Ascending aorta (tissue), 2 donors: ENCODE measurements around the gene THEM5. TPM values are rescaled to one million over a fixed set of nuclear protein-coding genes. Genes with fewer than 3 reads are reported as not detected.

ENCODE experiments used
- DNase-seq, 2 donors: peaks; one replicate each; pipeline ENCODE4 v3.0.0-alpha.2; 2019; ENCODE audit warnings: low spot score in 2 of 2
- H3K27ac ChIP-seq, 2 donors: fragments of 200-600 bp; sonication (generic); one replicate each; pipeline ENCODE4 v1.5.1; 2016 to 2017; ENCODE audit warnings: mild to moderate bottlenecking in 1 of 2
- H3K27me3 ChIP-seq: fragments of 200-600 bp; sonication (generic); one replicate; pipeline ENCODE4 v1.5.1; 2017
- H3K36me3 ChIP-seq, 2 donors: fragments of 200-600 bp; sonication (generic); one replicate each; pipeline ENCODE4 v1.5.1; 2016
- H3K4me1 ChIP-seq, 2 donors: fragments of 200-600 bp; sonication (generic); one replicate each; pipeline ENCODE4 v1.5.1; 2016 to 2017; ENCODE audit warnings: mild to moderate bottlenecking in 1 of 2
- H3K4me3 ChIP-seq, 2 donors: fragments of 200-600 bp; sonication (generic); one replicate each; pipeline ENCODE4 v1.5.1; 2016 to 2017; ENCODE audit warnings: mild to moderate bottlenecking in 1 of 2
- H3K9me3 ChIP-seq, 2 donors: fragments of 200-600 bp; sonication (generic); one replicate each; pipeline ENCODE4 v1.5.1; 2016
- intact Hi-C: fragments of 100-400 bp; cut with DNase I; formaldehyde crosslinking; loops from one replicate; pipeline ENCODE4 v1.15.1; 2023
- total RNA-seq: library from RNA; depleted of rRNA; stranded (reverse); fragments of >200 nt; gene quantifications from one replicate; pipeline ENCODE4 v1.1.0, GENCODE V29; 2016
- TF ChIP-seq, protein P1 (sequence below), 3 experiments: fragments of 200-600 bp in 2 of 3; fragments of 450-650 bp in 1 of 3; sonication (generic) in 2 of 3; IDR thresholded peaks; one replicate each; pipeline ENCODE4 v1.5.1; 2016 to 2019; ENCODE audit warnings: antibody characterized with exemption in 3 of 3, mild to moderate bottlenecking in 1 of 3, moderate library complexity in 1 of 3

The THEM5 gene
- total RNA-seq, 1 donor from 2014 or later, result not detected

DNA sequence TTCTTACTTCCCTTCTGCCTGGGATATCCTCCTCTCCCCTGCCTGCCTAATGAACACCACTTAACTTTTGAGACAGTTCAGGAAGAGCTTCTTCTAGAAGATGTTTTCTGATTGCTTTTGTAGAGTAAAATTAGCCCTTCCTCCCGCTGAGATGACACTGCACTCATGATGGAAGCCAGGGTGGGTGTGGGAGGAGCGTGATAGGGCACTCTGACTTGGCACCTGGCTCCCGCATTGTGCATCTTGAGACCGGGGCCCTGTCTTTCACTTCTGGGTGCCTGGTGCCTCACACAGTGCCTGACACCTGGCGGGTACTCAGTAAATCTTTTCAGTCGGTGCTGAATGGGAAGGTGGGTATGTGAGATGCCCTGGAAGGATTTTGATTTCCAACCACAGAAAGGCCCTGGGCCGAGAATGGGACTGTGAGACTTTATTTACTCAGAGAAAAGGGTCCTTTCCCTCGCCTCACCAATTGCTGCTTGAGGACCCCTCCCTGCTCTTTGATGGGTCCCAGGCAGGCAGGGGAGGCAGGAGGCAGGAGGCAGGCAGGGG, 6.8 kb downstream of the THEM5 start:
- Histone ChIP-seq H3K36me3 (no peaks in the 10 kb centered on the region), H3K27ac (no peak overlapping the region), H3K4me3 (no peak overlapping the region), H3K9me3 (no peaks in the 10 kb centered on the region), H3K4me1 (no peaks in the 10 kb centered on the region), H3K27me3 (no peaks in the 10 kb centered on the region)
- intact Hi-C loops, result no loop called here
- TF ChIP-seq, protein P1, sequence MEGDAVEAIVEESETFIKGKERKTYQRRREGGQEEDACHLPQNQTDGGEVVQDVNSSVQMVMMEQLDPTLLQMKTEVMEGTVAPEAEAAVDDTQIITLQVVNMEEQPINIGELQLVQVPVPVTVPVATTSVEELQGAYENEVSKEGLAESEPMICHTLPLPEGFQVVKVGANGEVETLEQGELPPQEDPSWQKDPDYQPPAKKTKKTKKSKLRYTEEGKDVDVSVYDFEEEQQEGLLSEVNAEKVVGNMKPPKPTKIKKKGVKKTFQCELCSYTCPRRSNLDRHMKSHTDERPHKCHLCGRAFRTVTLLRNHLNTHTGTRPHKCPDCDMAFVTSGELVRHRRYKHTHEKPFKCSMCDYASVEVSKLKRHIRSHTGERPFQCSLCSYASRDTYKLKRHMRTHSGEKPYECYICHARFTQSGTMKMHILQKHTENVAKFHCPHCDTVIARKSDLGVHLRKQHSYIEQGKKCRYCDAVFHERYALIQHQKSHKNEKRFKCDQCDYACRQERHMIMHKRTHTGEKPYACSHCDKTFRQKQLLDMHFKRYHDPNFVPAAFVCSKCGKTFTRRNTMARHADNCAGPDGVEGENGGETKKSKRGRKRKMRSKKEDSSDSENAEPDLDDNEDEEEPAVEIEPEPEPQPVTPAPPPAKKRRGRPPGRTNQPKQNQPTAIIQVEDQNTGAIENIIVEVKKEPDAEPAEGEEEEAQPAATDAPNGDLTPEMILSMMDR (IDR thresholded peaks at IDR 0.05), result no peak
- DNase-seq, result no peak

DNA sequence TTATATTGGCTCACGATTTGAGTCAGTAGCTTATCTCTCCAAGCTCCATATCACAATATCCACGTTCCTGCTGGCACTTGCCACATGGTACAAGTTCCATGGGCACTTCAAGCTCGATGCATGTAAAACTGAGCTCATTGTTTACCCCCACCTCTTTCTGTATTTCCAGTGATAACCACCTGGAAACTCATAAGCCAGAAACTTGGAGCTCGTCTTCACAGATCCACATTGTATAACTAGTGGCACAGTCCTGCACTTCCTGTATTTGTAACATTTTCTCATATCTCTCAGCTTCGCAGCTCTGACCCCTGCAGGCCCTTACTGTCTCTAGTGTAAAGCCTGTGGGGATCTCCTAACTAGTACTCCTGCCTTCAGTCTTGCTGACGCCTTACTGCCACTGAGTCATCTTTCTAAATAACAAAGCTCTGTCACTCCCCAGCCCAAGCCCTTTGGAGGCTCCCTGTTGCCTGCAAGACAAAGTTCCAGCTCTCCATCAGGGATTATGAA, 7.4 kb downstream of the THEM5 start:
- Histone ChIP-seq H3K27me3 (no peaks in the 10 kb centered on the region), H3K36me3 (no peaks in the 10 kb centered on the region), H3K4me1 (no peaks in the 10 kb centered on the region), H3K4me3 (no peak overlapping the region), H3K27ac (no peak overlapping the region), H3K9me3 (no peaks in the 10 kb centered on the region)
- intact Hi-C loops, result no loop called here
- DNase-seq, result no peak
- TF ChIP-seq, protein P1 (IDR thresholded peaks at IDR 0.05), result no peak

DNA sequence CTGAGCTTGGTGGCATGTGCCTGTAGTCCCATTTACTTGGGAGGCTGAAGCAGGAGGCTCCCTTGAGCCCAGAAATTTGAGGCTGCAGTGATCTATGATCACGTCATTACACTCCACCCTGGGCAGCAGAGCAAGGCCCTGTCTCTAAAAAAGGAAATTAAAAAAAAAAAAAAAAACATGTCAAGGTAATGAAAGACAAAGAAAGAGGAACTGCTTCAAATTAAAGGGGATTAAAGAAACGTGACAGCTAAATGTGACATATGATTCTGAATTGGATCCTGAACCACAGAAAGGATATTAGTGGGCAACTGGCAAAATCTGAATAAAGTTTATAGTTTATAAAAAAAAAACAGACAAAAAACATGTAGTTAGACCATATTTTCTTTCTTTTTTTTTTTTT, 10.1 kb downstream of the THEM5 start:
- Histone ChIP-seq H3K27me3 (peaks cover 12% of the 10 kb centered on the region), H3K4me1 (peaks cover 5 to 8% of the 10 kb centered on the region in 2 donors), H3K27ac (no peak overlapping the region), H3K9me3 (no peaks in the 10 kb centered on the region), H3K36me3 (no peaks in the 10 kb centered on the region), H3K4me3 (no peak overlapping the region)
- DNase-seq, result no peak
- TF ChIP-seq, protein P1 (IDR thresholded peaks at IDR 0.05), result no peak
- intact Hi-C loops, result no loop called here

DNA sequence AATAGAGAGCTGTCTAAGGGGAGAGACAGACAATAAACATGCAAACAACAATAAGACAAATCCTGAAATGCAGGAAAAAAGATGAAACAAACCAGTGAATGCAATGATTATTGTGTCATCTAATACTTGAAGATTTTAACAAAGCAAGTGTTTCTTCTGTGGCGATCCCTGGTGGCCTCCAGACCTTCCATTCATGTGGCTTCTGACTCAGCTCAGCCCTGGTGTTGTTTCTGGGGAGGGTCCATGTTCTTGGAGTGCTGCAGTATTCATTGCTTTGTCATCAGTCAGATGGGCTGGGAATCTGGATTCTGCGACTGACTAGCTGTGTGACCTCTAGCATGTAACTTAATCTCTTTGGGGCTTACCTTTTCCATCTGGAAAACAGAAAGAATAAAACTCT, 12.4 kb downstream of the THEM5 start:
- TF ChIP-seq, protein P1 (IDR thresholded peaks at IDR 0.05), result no peak
- H3K36me3 ChIP-seq, result no peaks in the 10 kb centered on the region
- no peak overlapping the region for H3K4me3 ChIP-seq
- intact Hi-C loops, result no loop called here
- DNase-seq, result no peak
- H3K27ac ChIP-seq, result no peak overlapping the region
- no peaks in the 10 kb centered on the region for H3K9me3 ChIP-seq
- H3K4me1 ChIP-seq, result peaks cover 8 to 10% of the 10 kb centered on the region in 2 donors
- H3K27me3 ChIP-seq, result peaks cover 15% of the 10 kb centered on the region

DNA sequence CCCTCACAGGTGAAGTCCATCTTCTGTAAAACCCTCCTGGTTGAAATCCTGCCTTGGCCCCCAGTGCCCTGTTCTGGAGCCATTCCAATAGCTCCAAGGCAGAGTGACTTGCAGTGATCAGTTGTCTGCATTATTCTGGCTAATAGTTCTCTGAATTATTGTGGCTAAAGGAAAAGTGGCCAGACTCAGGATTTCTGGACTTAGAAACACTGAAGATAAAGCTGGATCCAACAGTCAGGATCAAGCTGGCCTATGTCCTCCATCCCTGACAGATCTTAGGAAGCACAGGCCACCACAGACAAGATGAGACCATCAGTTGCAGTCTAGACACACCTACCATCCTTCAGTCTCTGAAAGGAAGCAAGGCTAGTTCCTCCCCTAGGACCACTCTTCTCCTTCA, 13.1 kb downstream of the THEM5 start:
- Histone ChIP-seq H3K27ac (no peak overlapping the region), H3K4me1 (peaks cover 8 to 10% of the 10 kb centered on the region in 2 donors), H3K4me3 (no peak overlapping the region), H3K36me3 (no peaks in the 10 kb centered on the region), H3K9me3 (no peaks in the 10 kb centered on the region), H3K27me3 (peaks cover 15% of the 10 kb centered on the region)
- TF ChIP-seq, protein P1 (IDR thresholded peaks at IDR 0.05), result no peak
- intact Hi-C loops, result no loop called here
- DNase-seq, result no peak
